NCI-H524 (cell line): ENCODE measurements around the gene ZNF467.

ENCODE experiments used
- DNase-seq, 2 experiments: peaks; one replicate each; lab custom pipeline; 2025; lab: John Stamatoyannopoulos, UW

The ZNF467 gene

GRCh38 chr7:149808311-149808710 is 34.9 kb upstream of the ZNF467 start:
- DNase-seq, result no peak

GRCh38 chr7:149806726-149807125 is 33.3 kb upstream of the ZNF467 start:
- DNase-seq, result no peak

GRCh38 chr7:149804106-149804505 is 30.7 kb upstream of the ZNF467 start:
- peak in 1 of 2 experiments; percentile 61 for DNase-seq

- DNase-seq, result no peak
These were observed 30.2 kb upstream of the ZNF467 start for GRCh38 chr7:149803551-149804074.

- DNase-seq, result no peak
These were observed 29.6 kb upstream of the ZNF467 start for GRCh38 chr7:149802966-149803365.

- DNase-seq, result no peak
These were observed 28.4 kb upstream of the ZNF467 start for GRCh38 chr7:149801816-149802215.

GRCh38 chr7:149801002-149801566 is 27.7 kb upstream of the ZNF467 start:
- DNase-seq, result no peak

GRCh38 chr7:149800169-149800555 is 26.8 kb upstream of the ZNF467 start:
- DNase-seq, result no peak

GRCh38 chr7:149799397-149800168 is 26.2 kb upstream of the ZNF467 start:
- DNase-seq, result peak in 1 of 2 experiments; percentile 39

GRCh38 chr7:149797771-149798170 is 24.4 kb upstream of the ZNF467 start:
- no peak for DNase-seq

- DNase-seq, result no peak
These were observed 23.0 kb upstream of the ZNF467 start for GRCh38 chr7:149796287-149796860.

- no peak for DNase-seq
These were observed 21.7 kb upstream of the ZNF467 start for GRCh38 chr7:149795126-149795525.

GRCh38 chr7:149794661-149795060 is 21.3 kb upstream of the ZNF467 start:
- no peak for DNase-seq

- no peak for DNase-seq
These were observed 19.9 kb upstream of the ZNF467 start for GRCh38 chr7:149793261-149793660.

GRCh38 chr7:149792220-149792595 is 18.8 kb upstream of the ZNF467 start:
- DNase-seq, result no peak

- DNase-seq, result no peak
These were observed 18.2 kb upstream of the ZNF467 start for GRCh38 chr7:149791411-149792219.

- DNase-seq, result no peak
These were observed 17.5 kb upstream of the ZNF467 start for GRCh38 chr7:149790754-149791360.

- peak in 1 of 2 experiments; percentile 27 for DNase-seq
These were observed 16.8 kb upstream of the ZNF467 start for GRCh38 chr7:149790146-149790548.

- no peak for DNase-seq
These were observed 15.7 kb upstream of the ZNF467 start for GRCh38 chr7:149789101-149789500.

- no peak for DNase-seq
These were observed 15.0 kb upstream of the ZNF467 start for GRCh38 chr7:149788300-149788851.
